Neural progenitor cell (in vitro differentiated cells): ENCODE results near the gene SBF2.

Experiments used
- EZH2 ChIP-seq: fragments of 200-600 bp; sonication (generic); IDR thresholded peaks from 2 replicates; pipeline ENCODE4 v1.6.1; 2017; ENCODE audit warnings: antibody characterized with exemption, mild to moderate bottlenecking, moderate library complexity
- TF ChIP-seq, protein P1 (sequence below): fragments of 200-600 bp; sonication (generic); IDR thresholded peaks from 2 replicates; pipeline ENCODE4 v1.5.1; 2017; ENCODE audit warnings: antibody characterized with exemption, mild to moderate bottlenecking

DNA sequence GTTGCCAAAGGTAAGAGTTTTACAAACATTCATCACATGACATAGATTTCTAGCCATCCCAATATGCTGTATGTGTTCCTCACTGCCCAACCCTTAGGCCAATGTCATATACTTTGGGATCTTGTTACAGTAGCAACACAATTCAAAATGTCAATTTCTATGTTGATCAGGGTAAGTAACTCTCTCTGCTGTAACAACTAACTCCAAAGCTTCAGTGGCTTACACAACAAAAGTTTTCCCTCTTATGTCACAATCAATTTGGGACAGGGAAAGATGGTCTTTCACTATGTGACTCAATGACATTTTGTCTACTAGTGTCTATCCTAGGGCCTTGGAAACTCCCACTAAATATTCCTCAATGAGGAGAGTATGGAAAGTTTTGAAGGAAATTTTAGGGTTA, 144.5 kb downstream of the SBF2 start:
- no peak for TF ChIP-seq EZH2
- TF ChIP-seq, protein P1, sequence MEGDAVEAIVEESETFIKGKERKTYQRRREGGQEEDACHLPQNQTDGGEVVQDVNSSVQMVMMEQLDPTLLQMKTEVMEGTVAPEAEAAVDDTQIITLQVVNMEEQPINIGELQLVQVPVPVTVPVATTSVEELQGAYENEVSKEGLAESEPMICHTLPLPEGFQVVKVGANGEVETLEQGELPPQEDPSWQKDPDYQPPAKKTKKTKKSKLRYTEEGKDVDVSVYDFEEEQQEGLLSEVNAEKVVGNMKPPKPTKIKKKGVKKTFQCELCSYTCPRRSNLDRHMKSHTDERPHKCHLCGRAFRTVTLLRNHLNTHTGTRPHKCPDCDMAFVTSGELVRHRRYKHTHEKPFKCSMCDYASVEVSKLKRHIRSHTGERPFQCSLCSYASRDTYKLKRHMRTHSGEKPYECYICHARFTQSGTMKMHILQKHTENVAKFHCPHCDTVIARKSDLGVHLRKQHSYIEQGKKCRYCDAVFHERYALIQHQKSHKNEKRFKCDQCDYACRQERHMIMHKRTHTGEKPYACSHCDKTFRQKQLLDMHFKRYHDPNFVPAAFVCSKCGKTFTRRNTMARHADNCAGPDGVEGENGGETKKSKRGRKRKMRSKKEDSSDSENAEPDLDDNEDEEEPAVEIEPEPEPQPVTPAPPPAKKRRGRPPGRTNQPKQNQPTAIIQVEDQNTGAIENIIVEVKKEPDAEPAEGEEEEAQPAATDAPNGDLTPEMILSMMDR: no peak
